ENCODE measurements around the gene CBR3.

CBR3 gene

DNA sequence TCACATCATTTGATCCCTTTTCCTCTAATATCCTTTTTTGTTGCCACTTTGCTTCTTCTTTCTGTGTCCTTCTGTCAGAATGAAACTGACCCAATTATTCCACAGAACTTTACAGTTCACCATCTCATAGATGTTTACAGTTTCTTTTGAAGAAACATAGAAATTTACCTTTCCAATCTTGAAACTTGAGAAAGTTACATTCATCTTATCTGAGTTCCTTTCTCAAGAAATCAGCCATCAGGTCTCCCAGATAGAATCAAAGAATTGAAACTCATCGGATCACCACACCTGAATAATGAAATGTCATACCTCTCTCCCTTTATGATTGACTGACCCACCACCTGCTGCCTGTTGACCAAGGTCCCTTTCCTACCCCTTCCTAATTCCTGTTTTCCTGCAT lies 41.4 kb upstream of the CBR3 start:
- no peaks in the 10 kb centered on the region for H3K36me3 ChIP-seq (ENCODE audit: control insufficient read depth, insufficient read depth, low read length)
- H3K79me2 ChIP-seq: no peaks in the 10 kb centered on the region
- H3K4me2 ChIP-seq (ENCODE audit: low read length): no peak overlapping the region
- no peaks in the 10 kb centered on the region for H3K9me3 ChIP-seq (ENCODE audit: control insufficient read depth, low read length)
- no peaks in the 10 kb centered on the region for H3K27me3 ChIP-seq (ENCODE audit: control insufficient read depth, insufficient read depth, low read length)
- H3K4me1 ChIP-seq: no peaks in the 10 kb centered on the region
- H3K27ac ChIP-seq: no peak overlapping the region
- no peak overlapping the region for H3K9ac ChIP-seq
- H3K4me3 ChIP-seq (ENCODE audit: low read depth, low read length): no peak overlapping the region
- H2AFZ ChIP-seq: no peak overlapping the region
- TF ChIP-seq CTCF (IDR thresholded peaks at IDR 0.05): no peak

DNA sequence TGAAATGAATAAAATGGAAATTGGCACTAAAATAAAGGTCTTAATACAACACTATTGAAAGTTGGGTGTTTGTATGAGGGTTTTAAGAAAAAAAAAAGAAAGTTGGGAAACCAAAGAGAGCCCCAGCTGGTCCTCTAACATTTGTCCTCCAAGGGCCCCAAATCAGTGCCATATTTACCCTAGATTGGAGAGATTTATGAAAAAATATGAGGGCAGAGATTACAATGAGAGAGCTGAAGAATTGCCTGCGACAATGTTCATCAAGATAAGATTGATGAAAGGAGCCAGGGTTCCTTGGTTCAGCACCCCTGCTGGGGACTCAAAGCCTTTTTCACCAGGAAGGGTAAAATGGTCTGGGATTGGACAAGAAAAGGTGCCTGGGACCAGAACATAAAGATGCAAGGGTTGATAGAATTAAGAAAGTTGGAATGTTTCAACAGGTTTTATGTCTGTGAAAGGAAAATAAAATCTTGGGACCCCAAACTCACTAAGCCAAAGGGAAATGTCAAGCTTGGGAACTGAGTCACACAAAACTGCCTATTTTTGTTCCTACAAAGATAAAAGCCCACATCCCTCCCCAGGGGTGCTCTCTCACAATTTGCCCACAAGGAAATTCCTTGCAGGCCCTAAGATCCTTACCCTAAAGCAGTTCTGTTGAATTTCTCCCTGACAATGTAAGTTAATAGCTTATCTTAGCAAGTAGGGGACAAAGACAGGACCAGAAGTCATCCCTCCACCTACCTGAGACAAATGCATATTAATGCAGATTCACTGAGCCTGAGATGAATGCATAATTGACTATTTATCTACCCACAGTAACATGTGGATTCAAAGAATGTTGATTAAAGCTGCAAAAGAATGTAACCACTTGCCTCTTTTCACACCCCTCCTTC lies 38.2 kb upstream of the CBR3 start:
- H2AFZ ChIP-seq: no peak overlapping the region
- H3K36me3 ChIP-seq (ENCODE audit: control insufficient read depth, insufficient read depth, low read length): no peaks in the 10 kb centered on the region
- H3K27ac ChIP-seq: no peak overlapping the region
- H3K9me3 ChIP-seq (ENCODE audit: control insufficient read depth, low read length): no peaks in the 10 kb centered on the region
- no peaks in the 10 kb centered on the region for H3K79me2 ChIP-seq
- no peak for TF ChIP-seq CTCF (IDR thresholded peaks at IDR 0.05)
- H3K4me3 ChIP-seq (ENCODE audit: low read depth, low read length): no peak overlapping the region
- H3K27me3 ChIP-seq (ENCODE audit: control insufficient read depth, insufficient read depth, low read length): no peaks in the 10 kb centered on the region
- H3K4me1 ChIP-seq: no peaks in the 10 kb centered on the region
- no peak overlapping the region for H3K4me2 ChIP-seq (ENCODE audit: low read length)
- no peak overlapping the region for H3K9ac ChIP-seq

DNA sequence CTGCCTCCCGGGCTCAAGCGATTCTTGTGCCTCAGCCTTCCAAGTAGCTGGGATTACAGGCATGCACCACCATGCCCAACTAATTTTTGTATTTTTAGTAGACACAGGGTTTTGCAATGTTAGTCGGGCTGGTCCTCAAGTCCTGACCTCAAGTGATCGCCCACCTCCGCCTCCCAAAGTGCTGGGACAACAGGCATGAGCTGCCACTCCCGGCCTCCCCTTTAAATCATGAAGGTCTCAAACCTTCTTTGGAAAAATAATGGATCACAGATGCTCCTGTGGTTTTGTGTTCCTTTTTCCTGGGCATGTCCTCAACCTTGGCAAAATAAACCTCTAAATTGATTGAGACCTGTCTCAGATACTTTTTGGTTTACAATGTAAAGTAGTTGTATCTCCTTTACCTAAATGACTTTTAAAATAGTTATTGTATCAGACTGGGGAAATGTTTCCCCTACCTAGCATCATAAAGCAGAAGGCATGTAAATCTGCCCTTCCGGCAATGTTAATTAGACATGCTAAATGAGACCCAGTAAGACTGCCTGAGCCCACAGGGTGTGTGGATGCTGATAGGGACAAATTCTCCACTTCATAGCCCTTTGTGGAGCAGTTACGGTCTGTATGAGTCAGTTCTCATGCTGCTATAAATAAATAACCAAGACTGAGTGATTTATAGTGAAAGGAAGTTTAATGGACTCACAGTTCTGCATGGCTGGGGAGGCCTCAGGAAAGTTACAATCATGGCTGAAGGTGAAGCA lies 37.3 kb upstream of the CBR3 start:
- no peak overlapping the region for H3K9ac ChIP-seq
- no peaks in the 10 kb centered on the region for H3K27me3 ChIP-seq (ENCODE audit: control insufficient read depth, insufficient read depth, low read length)
- no peaks in the 10 kb centered on the region for H3K9me3 ChIP-seq (ENCODE audit: control insufficient read depth, low read length)
- no peaks in the 10 kb centered on the region for H3K36me3 ChIP-seq (ENCODE audit: control insufficient read depth, insufficient read depth, low read length)
- H3K4me2 ChIP-seq (ENCODE audit: low read length): no peak overlapping the region
- H3K79me2 ChIP-seq: no peaks in the 10 kb centered on the region
- no peak overlapping the region for H3K4me3 ChIP-seq (ENCODE audit: low read depth, low read length)
- no peak overlapping the region for H3K27ac ChIP-seq
- H2AFZ ChIP-seq: no peak overlapping the region
- no peaks in the 10 kb centered on the region for H3K4me1 ChIP-seq
- TF ChIP-seq CTCF (IDR thresholded peaks at IDR 0.05): no peak

DNA sequence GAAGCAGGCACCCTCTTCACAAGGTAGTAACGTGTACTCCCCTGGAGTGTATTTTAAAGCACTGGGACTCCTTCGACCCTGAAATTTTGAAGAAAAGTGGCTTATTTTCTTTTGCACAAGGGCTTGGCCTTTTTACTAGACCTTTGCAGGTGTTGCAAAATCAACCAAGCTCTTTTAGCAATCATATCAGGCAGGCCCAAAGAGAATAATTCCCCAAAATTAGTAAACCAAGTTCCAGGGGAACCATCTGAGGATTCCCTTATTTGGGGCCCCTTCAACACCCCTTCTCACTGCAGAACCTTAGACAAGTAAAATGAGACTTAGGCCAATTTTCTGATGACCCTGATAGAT lies 36.7 kb upstream of the CBR3 start:
- no peak overlapping the region for H2AFZ ChIP-seq
- TF ChIP-seq CTCF (IDR thresholded peaks at IDR 0.05): no peak
- no peak overlapping the region for H3K9ac ChIP-seq
- no peak overlapping the region for H3K4me2 ChIP-seq (ENCODE audit: low read length)
- no peaks in the 10 kb centered on the region for H3K36me3 ChIP-seq (ENCODE audit: control insufficient read depth, insufficient read depth, low read length)
- no peaks in the 10 kb centered on the region for H3K4me1 ChIP-seq
- no peak overlapping the region for H3K4me3 ChIP-seq (ENCODE audit: low read depth, low read length)
- no peaks in the 10 kb centered on the region for H3K27me3 ChIP-seq (ENCODE audit: control insufficient read depth, insufficient read depth, low read length)
- H3K9me3 ChIP-seq (ENCODE audit: control insufficient read depth, low read length): no peaks in the 10 kb centered on the region
- H3K27ac ChIP-seq: no peak overlapping the region
- H3K79me2 ChIP-seq: no peaks in the 10 kb centered on the region
